ENCODE results near the gene TP53AIP1.

Gene TP53AIP1

DNA sequence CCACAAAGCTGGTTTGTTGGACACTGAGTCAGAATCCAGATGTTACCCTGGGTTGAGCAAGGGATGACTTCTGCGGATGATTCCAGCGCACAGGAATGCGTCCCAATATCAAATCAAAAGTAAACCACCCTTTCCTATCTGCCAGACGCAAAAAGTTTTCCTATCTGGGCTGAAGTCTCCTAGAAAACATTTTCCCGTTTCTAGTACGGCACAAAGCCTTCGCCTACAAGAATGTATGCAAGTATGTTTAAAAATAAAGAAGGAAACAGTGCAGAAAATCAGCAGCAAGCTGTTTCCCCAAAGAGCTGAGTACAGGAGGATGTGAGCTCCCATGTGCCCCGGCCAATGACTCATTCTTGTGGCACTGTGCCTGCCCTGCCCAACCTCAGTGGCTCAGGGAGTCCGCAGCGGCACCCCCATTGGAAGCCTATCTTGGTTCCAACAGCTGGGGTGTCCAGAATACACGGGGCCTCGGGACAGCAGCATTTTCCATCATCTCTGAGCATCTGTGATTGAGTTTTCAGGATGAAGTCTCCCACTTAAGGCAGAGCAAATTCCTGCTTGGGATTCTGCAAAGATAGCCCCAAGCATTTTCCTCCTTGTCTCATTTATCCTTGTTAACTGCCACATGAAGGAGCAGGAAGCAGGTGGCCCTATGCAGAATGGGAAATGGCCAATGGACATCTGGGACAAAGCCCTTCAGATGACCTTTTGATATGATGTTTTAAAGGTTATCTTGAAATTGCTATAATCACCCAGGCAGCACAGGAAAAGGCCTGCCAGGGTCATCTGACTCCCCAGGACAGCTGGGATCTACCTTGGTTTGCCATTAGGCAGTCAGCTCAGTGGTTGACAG, 34.1 kb downstream of the TP53AIP1 start:
- Histone ChIP-seq H3K27me3 (ENCODE audit: insufficient read depth, low read depth, severe bottlenecking) (no peaks in the 10 kb centered on the region), H3K9me3 (ENCODE audit: severe bottlenecking) (peaks cover 5% of the 10 kb centered on the region)

DNA sequence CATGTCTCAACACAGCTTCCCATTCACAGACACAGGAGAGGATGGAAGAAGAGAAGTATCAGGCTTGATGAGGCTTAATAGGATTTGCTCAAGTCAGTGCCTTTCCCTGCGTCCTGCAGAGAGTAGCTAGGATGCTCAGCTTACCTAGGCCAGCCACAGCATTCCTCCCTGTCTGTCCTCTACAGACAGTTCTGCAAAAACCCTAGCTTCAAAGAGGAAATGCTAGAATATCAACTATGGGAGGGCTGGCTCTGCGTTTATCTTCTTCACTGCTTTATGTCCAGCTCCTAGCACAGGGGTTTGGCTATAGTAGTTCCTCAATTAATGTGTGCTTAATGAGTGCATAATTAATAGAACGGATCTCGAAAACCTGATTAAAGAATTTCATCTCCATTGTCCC, 35.1 kb downstream of the TP53AIP1 start:
- no peak for DNase-seq
- Histone ChIP-seq H3K4me3 (ENCODE audit: low read depth, low read length) (no peak overlapping the region), H3K27me3 (ENCODE audit: insufficient read depth, low read depth, severe bottlenecking) (no peaks in the 10 kb centered on the region), H3K27ac (no peak overlapping the region), H3K36me3 (no peaks in the 10 kb centered on the region), H3K9me3 (ENCODE audit: severe bottlenecking) (peaks cover 5% of the 10 kb centered on the region)
- TF ChIP-seq, protein P1, sequence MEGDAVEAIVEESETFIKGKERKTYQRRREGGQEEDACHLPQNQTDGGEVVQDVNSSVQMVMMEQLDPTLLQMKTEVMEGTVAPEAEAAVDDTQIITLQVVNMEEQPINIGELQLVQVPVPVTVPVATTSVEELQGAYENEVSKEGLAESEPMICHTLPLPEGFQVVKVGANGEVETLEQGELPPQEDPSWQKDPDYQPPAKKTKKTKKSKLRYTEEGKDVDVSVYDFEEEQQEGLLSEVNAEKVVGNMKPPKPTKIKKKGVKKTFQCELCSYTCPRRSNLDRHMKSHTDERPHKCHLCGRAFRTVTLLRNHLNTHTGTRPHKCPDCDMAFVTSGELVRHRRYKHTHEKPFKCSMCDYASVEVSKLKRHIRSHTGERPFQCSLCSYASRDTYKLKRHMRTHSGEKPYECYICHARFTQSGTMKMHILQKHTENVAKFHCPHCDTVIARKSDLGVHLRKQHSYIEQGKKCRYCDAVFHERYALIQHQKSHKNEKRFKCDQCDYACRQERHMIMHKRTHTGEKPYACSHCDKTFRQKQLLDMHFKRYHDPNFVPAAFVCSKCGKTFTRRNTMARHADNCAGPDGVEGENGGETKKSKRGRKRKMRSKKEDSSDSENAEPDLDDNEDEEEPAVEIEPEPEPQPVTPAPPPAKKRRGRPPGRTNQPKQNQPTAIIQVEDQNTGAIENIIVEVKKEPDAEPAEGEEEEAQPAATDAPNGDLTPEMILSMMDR (IDR thresholded peaks at IDR 0.05; ENCODE audit: low read depth, low read length) = no peak

More for the DNA sequence above, 34.1 kb downstream of the TP53AIP1 start:
- TF ChIP-seq, protein P1 (IDR thresholded peaks at IDR 0.05; ENCODE audit: low read depth, low read length) = no peak
- no peak for DNase-seq
- Histone ChIP-seq H3K36me3 (no peaks in the 10 kb centered on the region), H3K4me3 (ENCODE audit: low read depth, low read length) (no peak overlapping the region), H3K27ac (no peak overlapping the region)

DNA sequence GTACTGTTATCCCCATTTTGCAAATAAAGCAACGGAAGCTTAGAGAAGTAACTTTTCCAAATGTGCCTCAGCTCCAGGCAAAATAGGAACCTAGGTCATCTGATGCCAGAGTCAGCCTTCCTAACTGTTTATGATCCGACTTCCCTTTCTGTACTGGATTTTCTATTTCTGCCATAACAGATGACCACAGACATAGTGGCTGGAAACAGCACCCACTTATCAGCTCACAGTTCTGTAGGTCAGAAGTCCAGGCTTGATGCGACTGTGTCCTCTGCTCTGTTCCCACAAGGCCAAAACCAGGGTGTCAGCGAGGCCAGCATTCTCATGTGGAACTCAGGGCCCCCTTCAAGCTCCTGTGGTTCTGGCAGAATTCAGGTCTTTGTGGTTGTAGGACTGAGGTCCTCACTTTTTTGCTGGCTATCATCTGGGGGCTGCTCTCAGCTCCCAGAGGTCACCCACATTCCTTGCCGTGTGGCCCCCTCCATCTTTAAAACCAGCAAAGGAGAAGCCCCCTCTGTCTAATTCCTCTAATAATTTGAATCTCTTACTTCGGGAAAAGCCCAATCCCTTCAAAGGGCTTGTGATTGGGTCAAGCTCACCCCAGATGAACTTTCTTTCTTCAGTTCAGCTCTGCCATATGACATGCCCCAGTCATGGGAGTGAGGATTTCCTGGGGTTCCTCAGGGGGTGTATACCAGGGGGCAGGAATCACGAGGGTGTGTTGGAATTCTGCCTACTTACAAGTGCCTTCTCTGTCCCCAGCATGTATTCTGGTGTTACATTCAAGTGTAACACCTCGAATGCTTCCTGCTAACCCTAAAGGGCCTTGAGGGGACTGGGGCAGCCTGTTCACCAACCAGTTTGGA, 36.3 kb downstream of the TP53AIP1 start:
- Histone ChIP-seq H3K9me3 (ENCODE audit: severe bottlenecking) (no peaks in the 10 kb centered on the region), H3K27ac (no peak overlapping the region), H3K27me3 (ENCODE audit: insufficient read depth, low read depth, severe bottlenecking) (no peaks in the 10 kb centered on the region), H3K4me3 (ENCODE audit: low read depth, low read length) (no peak overlapping the region), H3K36me3 (no peaks in the 10 kb centered on the region)
- no peak for DNase-seq
- TF ChIP-seq, protein P1 (IDR thresholded peaks at IDR 0.05; ENCODE audit: low read depth, low read length) = no peak

DNA sequence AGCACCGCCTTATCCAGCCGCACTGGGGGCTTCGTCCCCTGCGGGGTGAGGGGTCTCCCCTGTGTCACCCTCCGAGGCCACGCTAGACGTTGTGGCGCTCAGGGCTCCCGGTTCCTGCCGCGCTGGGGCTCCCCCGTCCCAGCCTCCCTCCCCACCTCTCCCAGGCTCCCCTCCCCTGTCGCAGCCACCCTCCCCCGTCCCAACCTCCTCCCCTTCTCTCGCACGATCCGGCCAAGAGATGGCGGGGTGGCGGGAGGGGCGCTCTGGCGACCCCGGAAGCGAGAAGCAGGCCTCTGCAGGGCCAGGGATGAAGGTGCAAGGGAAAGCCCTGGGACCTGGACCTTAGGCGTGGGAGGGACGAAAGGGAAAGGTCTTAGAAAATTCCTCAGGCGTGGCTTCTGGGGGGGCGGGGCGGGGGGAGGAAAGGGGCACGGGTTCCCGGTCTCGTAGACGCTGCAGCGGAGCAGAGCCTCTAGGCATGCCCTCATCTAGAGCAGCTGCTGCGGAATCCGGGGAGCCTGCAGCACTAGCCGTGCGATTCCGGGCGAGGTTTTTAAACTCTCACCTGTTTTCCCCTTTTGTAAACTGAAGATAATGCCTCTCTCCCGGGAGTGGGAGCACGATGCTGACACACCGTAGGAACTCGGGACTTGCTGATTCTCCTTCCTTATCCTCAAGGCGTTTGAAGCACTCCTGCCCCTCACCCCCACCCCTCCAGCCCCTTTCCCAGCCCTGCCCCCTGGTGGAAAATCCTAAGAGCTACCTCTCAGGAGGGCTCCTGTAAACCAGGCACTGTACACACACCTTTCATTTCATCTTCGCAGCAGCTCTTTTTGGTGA, 37.1 kb downstream of the TP53AIP1 start:
- no peaks in the 10 kb centered on the region for H3K27me3 ChIP-seq (ENCODE audit: insufficient read depth, low read depth, severe bottlenecking)
- no peak overlapping the region for H3K4me3 ChIP-seq (ENCODE audit: low read depth, low read length)
- H3K36me3 ChIP-seq = no peaks in the 10 kb centered on the region
- no peaks in the 10 kb centered on the region for H3K9me3 ChIP-seq (ENCODE audit: severe bottlenecking)
- DNase-seq = no peak
- no peak overlapping the region for H3K27ac ChIP-seq
- TF ChIP-seq, protein P1 (IDR thresholded peaks at IDR 0.05; ENCODE audit: low read depth, low read length) = 0 out of 2 replicates have a peak, but pooled peaks have one; percentile 14

DNA sequence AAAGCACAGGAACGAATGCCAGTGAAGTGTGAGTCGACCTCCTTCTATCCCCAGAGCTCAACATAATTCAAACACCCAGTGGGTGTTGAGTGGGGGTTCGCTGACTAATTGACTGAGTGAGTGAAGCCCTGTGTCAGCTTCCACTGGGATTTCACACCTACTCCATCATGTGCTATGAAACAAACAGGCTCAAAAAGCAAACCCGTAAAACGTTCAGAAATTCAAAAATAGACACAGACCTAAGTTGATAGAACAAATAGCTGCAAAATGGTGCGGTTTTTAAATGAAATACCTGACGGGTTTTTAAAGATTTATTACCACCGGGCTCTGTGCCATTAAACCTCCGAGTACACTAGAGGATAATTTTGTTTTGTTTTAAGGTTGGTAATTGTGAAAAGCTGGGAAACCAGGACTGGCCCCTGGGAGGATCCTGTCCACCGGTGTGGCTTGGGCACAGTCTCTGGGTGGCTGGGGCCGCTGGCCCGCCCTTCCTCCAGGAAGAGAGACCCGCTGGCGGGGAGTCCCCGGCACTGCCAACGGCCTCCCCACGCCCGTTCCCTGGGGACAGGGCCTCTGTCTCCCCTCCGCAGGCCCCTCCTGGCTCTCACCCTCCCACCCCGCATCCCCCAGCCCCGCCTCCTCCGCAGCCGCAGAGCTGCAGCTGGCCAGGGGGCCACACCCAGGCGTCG, 37.9 kb downstream of the TP53AIP1 start:
- Histone ChIP-seq H3K27ac (no peak overlapping the region), H3K9me3 (ENCODE audit: severe bottlenecking) (no peaks in the 10 kb centered on the region), H3K27me3 (ENCODE audit: insufficient read depth, low read depth, severe bottlenecking) (no peaks in the 10 kb centered on the region), H3K36me3 (no peaks in the 10 kb centered on the region), H3K4me3 (ENCODE audit: low read depth, low read length) (no peak overlapping the region)
- TF ChIP-seq, protein P1 (IDR thresholded peaks at IDR 0.05; ENCODE audit: low read depth, low read length) = no peak
- no peak for DNase-seq
